GM12878 (cell line): ENCODE results near the gene SYNDIG1. TPM values are rescaled to one million over a fixed set of nuclear protein-coding genes. Genes with fewer than 3 reads are reported as not detected.

Source experiments
- ATAC-seq: fragments of 200-7000 bp; cut with Tn5 transposase; 3 replicates; pipeline ENCODE4 v1.9.1; 2020; ENCODE audit warnings: mild to moderate bottlenecking, moderate library complexity
- BruUV-seq: library from RNA; stranded (reverse); fragments of 400-500 nt; replicated peaks from 2 replicates; lab custom pipeline; 2021; lab: Mats Ljungman, UMichigan
- CTCF ChIA-PET: fragments of 300-600 bp; sonication (Branson Sonifier 250); formaldehyde crosslinking; extraction: SDS; loops from one replicate; lab custom pipeline; 2021; ENCODE audit warnings: inconsistent platforms; lab: Yijun Ruan, JAX
- POLR2A ChIA-PET: fragments of 350-600 bp; formaldehyde crosslinking; extraction: SDS; loops from one replicate; lab custom pipeline; 2021; ENCODE audit warnings: inconsistent platforms; lab: Charles Lee
- RAD21 ChIA-PET: fragments of 300-600 bp; sonication (Branson Sonifier 250); formaldehyde crosslinking; loops from one replicate; lab custom pipeline; 2023; ENCODE audit warnings: antibody characterized with exemption; ENCODE audit not compliant: unreplicated experiment; lab: Charles Lee
- SMC1A ChIA-PET: fragments of 300-600 bp; sonication (Branson Sonifier 250); formaldehyde crosslinking; loops from one replicate; lab custom pipeline; 2023; ENCODE audit not compliant: unreplicated experiment, uncharacterized antibody; lab: Charles Lee
- DNase-seq: peaks from one replicate; pipeline ENCODE4 v3.0.0-alpha.2; 2011; ENCODE audit warnings: low read depth, low spot score
- FAIRE-seq: peaks from 3 replicates; lab custom pipeline; 2011; peaks lifted over from hg19 to GRCh38; lab: Jason Lieb, UNC
- H2AFZ ChIP-seq: 2 replicates; pipeline ENCODE4 v1.6.0; 2011; ENCODE audit warnings: low read depth, low read length, control low read depth; ENCODE audit not compliant: control insufficient read depth
- H3K27ac ChIP-seq: 2 replicates; pipeline ENCODE4 v1.5.1; 2011; ENCODE audit warnings: control low read depth; ENCODE audit not compliant: control insufficient read depth, insufficient read depth
- H3K27me3 ChIP-seq, 2 experiments: replicated peaks in 1 of 2; 2 replicates each; pipeline versions ENCODE4 v1.6.0 to v1.6.1; 2011; ENCODE audit warnings: low read length in 1 of 2; ENCODE audit not compliant: control insufficient read depth in 2 of 2, insufficient read depth in 2 of 2
- H3K36me3 ChIP-seq, 2 experiments: 2 replicates each; pipeline ENCODE4 v1.5.1; 2011; ENCODE audit warnings: low read length in 1 of 2; ENCODE audit not compliant: control insufficient read depth in 2 of 2, insufficient read depth in 2 of 2
- H3K4me1 ChIP-seq: 2 replicates; pipeline ENCODE4 v1.6.1; 2011; ENCODE audit warnings: mild to moderate bottlenecking, low read length, moderate library complexity, mixed read lengths; ENCODE audit not compliant: control insufficient read depth, insufficient read depth
- H3K4me2 ChIP-seq: 2 replicates; pipeline ENCODE4 v1.6.0; 2011; ENCODE audit warnings: control low read depth; ENCODE audit not compliant: control insufficient read depth, insufficient read depth
- H3K4me3 ChIP-seq: fragments of 200-600 bp; sonication (generic); 2 replicates; pipeline ENCODE4 v1.5.1; 2016
- H3K79me2 ChIP-seq: 2 replicates; pipeline ENCODE4 v1.6.0; 2011; ENCODE audit warnings: low read length; ENCODE audit not compliant: control insufficient read depth, insufficient read depth
- H3K9ac ChIP-seq: 2 replicates; pipeline ENCODE4 v1.8.0; 2011; ENCODE audit warnings: low read length, control low read depth, mixed read lengths; ENCODE audit not compliant: control insufficient read depth, insufficient read depth
- H3K9me3 ChIP-seq: replicated peaks from 3 replicates; pipeline ENCODE4 v1.5.1; 2011; ENCODE audit warnings: mild to moderate bottlenecking, low read length; ENCODE audit not compliant: control insufficient read depth, insufficient read depth
- H4K20me1 ChIP-seq: 2 replicates; pipeline ENCODE4 v1.6.0; 2011; ENCODE audit not compliant: control insufficient read depth, insufficient read depth
- BCLAF1 ChIP-seq: fragments of 450-650 bp; IDR thresholded peaks from 2 replicates; pipeline ENCODE4 v1.6.1; 2017; ENCODE audit warnings: antibody characterized with exemption, mild to moderate bottlenecking, moderate library complexity
- CBFB ChIP-seq: IDR thresholded peaks from 2 replicates; pipeline ENCODE4 v1.6.1; 2016; ENCODE audit warnings: antibody characterized with exemption, low read depth
- CHD1 ChIP-seq: IDR thresholded peaks from 2 replicates; pipeline ENCODE4 v1.6.1; 2012; ENCODE audit warnings: low read depth, low read length, improper control_type of control experiment
- CHD2 ChIP-seq: IDR thresholded peaks from 2 replicates; pipeline ENCODE4 v1.6.1; 2011; ENCODE audit warnings: low read depth, low read length, improper control_type of control experiment, borderline replicate concordance
- ESRRA ChIP-seq: IDR thresholded peaks from 2 replicates; pipeline ENCODE4 v1.6.1; 2012; ENCODE audit warnings: mild to moderate bottlenecking, low read length, improper control_type of control experiment
- JUNB ChIP-seq: IDR thresholded peaks from 2 replicates; pipeline ENCODE4 v1.6.1; 2016; ENCODE audit warnings: antibody characterized with exemption, mild to moderate bottlenecking
- KAT2A ChIP-seq: conservative IDR thresholded peaks from 2 replicates; pipeline ENCODE4 v1.6.1; 2011; ENCODE audit warnings: low read depth, low read length; ENCODE audit not compliant: control insufficient read depth
- KDM1A ChIP-seq: fragments of 200-600 bp; sonication (generic); IDR thresholded peaks from 2 replicates; pipeline ENCODE4 v1.6.1; 2016; ENCODE audit warnings: borderline replicate concordance
- SIX5 ChIP-seq: IDR thresholded peaks from 2 replicates; pipeline ENCODE4 v1.6.1; 2011; ENCODE audit warnings: mild to moderate bottlenecking, low read depth, low read length, moderate library complexity; ENCODE audit not compliant: severe bottlenecking
- SKIL ChIP-seq: fragments of 450-650 bp; IDR thresholded peaks from 2 replicates; pipeline ENCODE4 v1.6.1; 2017; ENCODE audit warnings: mild to moderate bottlenecking, low read depth, inconsistent platforms; ENCODE audit not compliant: poor library complexity, severe bottlenecking
- SMARCA5 ChIP-seq: fragments of 450-650 bp; IDR thresholded peaks from 2 replicates; pipeline ENCODE4 v1.6.1; 2017; ENCODE audit warnings: mild to moderate bottlenecking
- SREBF2 ChIP-seq: IDR thresholded peaks from 2 replicates; pipeline ENCODE4 v1.6.1; 2012; ENCODE audit warnings: mild to moderate bottlenecking, low read length
- TBL1XR1 ChIP-seq: IDR thresholded peaks from 2 replicates; pipeline ENCODE4 v1.6.1; 2012; ENCODE audit warnings: low read depth, low read length, improper control_type of control experiment
- ZNF384 ChIP-seq: IDR thresholded peaks from 2 replicates; pipeline ENCODE4 v1.6.1; 2012; ENCODE audit warnings: low read depth, mild to moderate bottlenecking, low read length, improper control_type of control experiment, borderline replicate concordance
- ZSCAN29 ChIP-seq: fragments of 450-650 bp; IDR thresholded peaks from 2 replicates; pipeline ENCODE4 v1.6.1; 2017; ENCODE audit warnings: mild to moderate bottlenecking, moderate library complexity
- WGBS: methylation state at CpG from one replicate; pipeline ENCODE4 v1.1.6; 2016; ENCODE audit warnings: low lambda C conversion rate; ENCODE audit not compliant: insufficient replicate concordance, insufficient coverage; ENCODE audit errors: missing lambda C conversion rate; 5-methylcytosine and 5-hydroxymethylcytosine counted together
- in situ Hi-C: fragments of 300-500 bp; cut with MboI; formaldehyde crosslinking; loops from 9 replicates; pipeline ENCODE4 v1.14.3; 2018; ENCODE audit warnings: mixed read lengths
- intact Hi-C: fragments of 100-400 bp; cut with micrococcal nuclease; formaldehyde crosslinking; loops from one replicate; pipeline ENCODE4 v1.14.2; 2022; ENCODE audit not compliant: unreplicated experiment
- polyA plus RNA-seq, 11 experiments: library from polyadenylated mRNA; depleted of rRNA in 4 of 11; unstranded in 6 of 11; stranded (reverse) in 5 of 11; fragments of >200 nt; fragmentation: Nextera tagmentation in 4 of 11; fragmentation: Illumina TruSeq in 1 of 11; extraction: Ambion mirVana in 4 of 11; extraction: Trizol in 1 of 11; gene quantifications; 1 replicate in 1 of 11; 2 replicates in 10 of 11; pipeline versions ENCODE4 v1.2.1 to v1.2.3, GENCODE V29; 2011 to 2016; ENCODE audit warnings: inconsistent platforms in 2 of 11, missing spikeins in 2 of 11, low read depth in 1 of 11
- total RNA-seq, 4 experiments: library from RNA; depleted of rRNA in 3 of 4; stranded (reverse); fragments of >200 nt in 3 of 4; fragmentation: Illumina TruSeq in 1 of 4; extraction: Trizol in 1 of 4; gene quantifications; 2 replicates each; pipeline versions ENCODE4 v1.2.1 to v1.2.3, GENCODE V29; 2013 to 2021
- TF ChIP-seq, protein P1 (sequence below): IDR thresholded peaks from 2 replicates; pipeline ENCODE4 v1.6.1; 2012; ENCODE audit warnings: low read depth, low read length, improper control_type of control experiment
- TF ChIP-seq, protein P2 (sequence below): fragments of 450-650 bp; conservative IDR thresholded peaks from 2 replicates; pipeline ENCODE4 v1.6.1; 2017; ENCODE audit warnings: mild to moderate bottlenecking, moderate library complexity

The SYNDIG1 gene
- total and polyA plus RNA-seq, 10 of the 15 experiments (the other 5 are each of a cell fraction or from before 2014, with no cell fraction given) = not detected

DNA sequence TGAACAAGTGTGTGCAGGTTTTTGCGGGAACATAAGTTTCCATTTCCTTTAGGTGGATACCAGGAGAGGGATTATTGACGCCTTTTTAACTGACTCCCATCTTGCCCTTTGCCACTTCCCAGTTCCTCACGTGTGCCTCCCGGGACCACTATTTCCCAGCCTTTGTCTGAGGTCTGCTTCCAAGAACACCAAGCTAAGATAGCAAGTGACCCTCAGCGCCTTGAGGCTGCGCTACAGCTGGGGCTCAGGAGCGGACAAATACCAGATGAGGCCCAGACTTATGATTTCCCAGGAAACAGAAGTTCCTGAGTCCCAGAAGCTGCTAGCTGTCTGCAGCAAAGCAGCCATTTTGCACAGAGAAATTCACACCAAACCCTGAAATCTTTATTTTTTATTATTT, 216.7 kb downstream of the SYNDIG1 start:
- Histone ChIP-seq H3K4me2 (no peak overlapping the region), H3K9ac (no peak overlapping the region), H4K20me1 (no peaks in the 10 kb centered on the region), H2AFZ (no peak overlapping the region), H3K27ac (no peak overlapping the region), H3K79me2 (no peaks in the 10 kb centered on the region), H3K27me3 (no peaks in the 10 kb centered on the region), H3K4me1 (no peaks in the 10 kb centered on the region), H3K9me3 (no peaks in the 10 kb centered on the region), H3K4me3 (no peak overlapping the region), H3K36me3 (no peaks in the 10 kb centered on the region)
- ATAC-seq (no peak), DNase-seq (no peak), FAIRE-seq (no peak)
- CTCF ChIA-PET = no interaction called here
- no TSS peak for BruUV-seq
- POLR2A ChIA-PET = no interaction called here
- in situ Hi-C loops = no loop called here
- 73% methylated on average over 7 of the region's 7 CpGs for WGBS
- RAD21 ChIA-PET = no interaction called here
- SMC1A ChIA-PET = no interaction called here
- TF ChIP-seq TBL1XR1 (no peak), SREBF2 (no peak), ZSCAN29 (no peak), SIX5 (no peak), ESRRA (no peak), ZNF384 (no peak), KDM1A (no peak), SKIL (no peak), KAT2A (no peak), JUNB (no peak), CHD2 (no peak), CHD1 (no peak), BCLAF1 (no peak), SMARCA5 (no peak), CBFB (no peak)
- TF ChIP-seq, protein P1, sequence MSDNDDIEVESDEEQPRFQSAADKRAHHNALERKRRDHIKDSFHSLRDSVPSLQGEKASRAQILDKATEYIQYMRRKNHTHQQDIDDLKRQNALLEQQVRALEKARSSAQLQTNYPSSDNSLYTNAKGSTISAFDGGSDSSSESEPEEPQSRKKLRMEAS = no peak
- TF ChIP-seq, protein P2, sequence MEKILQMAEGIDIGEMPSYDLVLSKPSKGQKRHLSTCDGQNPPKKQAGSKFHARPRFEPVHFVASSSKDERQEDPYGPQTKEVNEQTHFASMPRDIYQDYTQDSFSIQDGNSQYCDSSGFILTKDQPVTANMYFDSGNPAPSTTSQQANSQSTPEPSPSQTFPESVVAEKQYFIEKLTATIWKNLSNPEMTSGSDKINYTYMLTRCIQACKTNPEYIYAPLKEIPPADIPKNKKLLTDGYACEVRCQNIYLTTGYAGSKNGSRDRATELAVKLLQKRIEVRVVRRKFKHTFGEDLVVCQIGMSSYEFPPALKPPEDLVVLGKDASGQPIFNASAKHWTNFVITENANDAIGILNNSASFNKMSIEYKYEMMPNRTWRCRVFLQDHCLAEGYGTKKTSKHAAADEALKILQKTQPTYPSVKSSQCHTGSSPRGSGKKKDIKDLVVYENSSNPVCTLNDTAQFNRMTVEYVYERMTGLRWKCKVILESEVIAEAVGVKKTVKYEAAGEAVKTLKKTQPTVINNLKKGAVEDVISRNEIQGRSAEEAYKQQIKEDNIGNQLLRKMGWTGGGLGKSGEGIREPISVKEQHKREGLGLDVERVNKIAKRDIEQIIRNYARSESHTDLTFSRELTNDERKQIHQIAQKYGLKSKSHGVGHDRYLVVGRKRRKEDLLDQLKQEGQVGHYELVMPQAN = no peak
- intact Hi-C loops = no loop called here
